CD4-positive, alpha-beta T cell treated with Interleukin-1 beta for 1 hour (primary cell): ENCODE results near the gene SH3BP4.

Experiments
- DNase-seq, 2 donors: peaks; one replicate each; pipeline ENCODE4 v3.0.0-alpha.2; 2020 to 2022

The SH3BP4 gene

GRCh38 chr2:235097196-235097595 is 145.4 kb downstream of the SH3BP4 start:
- no peak for DNase-seq

GRCh38 chr2:235098269-235098668 is 146.5 kb downstream of the SH3BP4 start:
- DNase-seq, result no peak

- no peak for DNase-seq
Observed at GRCh38 chr2:235098736-235099494, 147.1 kb downstream of the SH3BP4 start.

- no peak for DNase-seq
Observed at GRCh38 chr2:235102896-235103295, 151.1 kb downstream of the SH3BP4 start.
